GM18907 (cell line): Measurements from ENCODE around the gene HDLBP.

Experiments used
- ATAC-seq: cut with Tn5 transposase; IDR thresholded peaks from one replicate; pipeline ENCODE4 v1.9.1; 2021; ENCODE audit warnings: mild to moderate bottlenecking, moderate library complexity; ENCODE audit not compliant: unreplicated experiment

HDLBP gene

DNA sequence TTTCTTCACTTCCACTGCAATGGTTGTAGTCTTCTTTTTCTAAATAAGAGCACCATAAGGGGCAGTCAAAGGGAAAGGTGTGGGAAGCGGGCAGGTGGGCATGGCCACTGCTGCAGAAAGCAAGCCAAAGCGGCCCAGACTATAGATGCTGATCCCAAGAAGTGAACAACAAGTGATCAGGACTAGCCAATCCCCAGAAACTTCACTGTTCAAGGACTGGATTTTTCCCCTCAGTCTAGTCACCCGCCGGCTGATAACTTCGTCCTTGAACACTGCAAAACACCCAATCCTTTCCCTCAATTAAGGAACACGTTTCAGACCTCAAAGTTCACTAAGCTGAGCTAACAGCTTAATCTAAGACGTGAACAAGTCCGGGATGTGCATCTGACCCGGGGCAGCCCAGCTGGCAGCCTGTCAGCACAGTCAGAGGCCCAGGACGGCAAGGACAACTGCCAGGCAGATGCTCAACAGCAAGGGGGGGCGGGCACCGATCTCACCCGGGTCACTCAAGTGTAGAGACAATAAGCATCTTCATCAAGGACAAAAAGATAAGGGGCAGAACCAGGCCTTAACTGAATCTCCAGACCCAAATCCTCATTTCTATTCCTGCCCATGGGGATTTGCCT lies 59.8 kb downstream of the HDLBP start:
- ATAC-seq, result no peak

GRCh38 chr2:241254904-241255351 lies 60.5 kb downstream of the HDLBP start:
- no peak for ATAC-seq

DNA sequence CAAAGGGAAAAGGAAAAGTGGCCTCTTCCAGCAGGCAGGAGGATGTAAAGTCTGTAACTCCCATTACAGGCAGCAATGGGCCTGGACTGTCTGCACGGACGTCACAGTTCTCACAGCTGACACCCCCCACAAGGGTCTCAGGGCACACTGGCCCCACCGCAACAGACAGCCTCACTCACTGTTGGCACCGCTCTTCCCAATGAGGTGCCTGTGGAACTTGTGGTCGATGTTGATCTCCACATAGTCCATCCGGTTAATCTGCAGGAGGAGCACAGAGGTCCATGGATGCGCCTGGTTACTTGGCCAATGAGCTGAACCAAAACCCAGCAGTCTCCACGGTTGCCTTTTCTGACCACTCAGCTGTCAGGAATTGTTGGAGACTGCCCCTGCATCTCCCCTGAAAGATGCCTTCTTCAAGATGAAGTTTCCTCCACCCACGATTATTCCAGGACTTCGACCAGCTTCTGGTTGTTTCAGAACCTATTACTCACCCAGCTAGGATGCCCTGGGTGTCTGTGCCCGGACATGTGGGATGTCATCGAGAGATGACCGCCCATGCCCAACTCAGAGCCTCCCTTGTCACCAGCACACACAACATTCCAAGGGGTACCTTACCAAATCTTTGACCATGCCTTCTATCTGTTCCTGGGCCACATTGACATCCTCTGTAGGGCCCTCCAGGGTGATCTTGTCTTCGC lies 62.5 kb downstream of the HDLBP start:
- ATAC-seq, result no peak

DNA sequence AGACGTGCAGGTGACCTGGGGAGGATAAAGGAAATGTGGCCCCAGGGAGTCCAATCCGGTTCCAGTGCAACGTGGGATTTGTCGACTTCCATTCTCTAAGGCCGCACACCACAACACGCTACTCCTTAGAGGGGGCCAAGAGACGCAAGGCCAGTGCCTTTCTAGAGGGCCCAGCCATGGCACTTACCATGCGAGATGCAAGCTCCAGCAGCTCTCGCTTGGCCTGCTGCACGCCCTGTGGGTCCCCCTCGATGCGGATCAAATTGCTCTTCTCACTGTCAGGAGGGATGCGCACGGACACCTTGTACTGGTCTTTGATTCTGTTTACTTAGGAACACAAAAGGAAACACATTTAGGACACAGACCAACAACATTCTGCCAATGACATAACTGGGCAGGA lies 65.8 kb downstream of the HDLBP start:
- no peak for ATAC-seq

DNA sequence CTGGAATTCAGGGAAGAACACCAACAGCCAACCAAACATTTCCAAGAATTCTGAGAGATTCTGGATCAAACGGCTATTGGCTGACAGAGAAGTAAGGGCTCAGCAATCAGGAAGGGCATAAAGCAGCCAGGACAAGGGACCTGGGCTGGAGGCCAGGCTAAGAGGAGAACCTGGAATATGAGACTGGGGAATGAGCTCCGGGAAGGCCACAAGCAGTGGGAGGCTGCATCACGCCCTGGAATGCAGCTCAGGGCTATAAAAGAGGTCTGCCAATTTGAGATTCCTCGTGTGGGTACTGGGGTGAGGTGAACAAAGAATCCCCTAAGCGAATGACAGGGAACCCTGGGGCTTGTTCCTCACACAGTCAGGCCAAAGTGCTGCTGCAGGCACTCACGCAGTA lies 66.6 kb downstream of the HDLBP start:
- no peak for ATAC-seq

DNA sequence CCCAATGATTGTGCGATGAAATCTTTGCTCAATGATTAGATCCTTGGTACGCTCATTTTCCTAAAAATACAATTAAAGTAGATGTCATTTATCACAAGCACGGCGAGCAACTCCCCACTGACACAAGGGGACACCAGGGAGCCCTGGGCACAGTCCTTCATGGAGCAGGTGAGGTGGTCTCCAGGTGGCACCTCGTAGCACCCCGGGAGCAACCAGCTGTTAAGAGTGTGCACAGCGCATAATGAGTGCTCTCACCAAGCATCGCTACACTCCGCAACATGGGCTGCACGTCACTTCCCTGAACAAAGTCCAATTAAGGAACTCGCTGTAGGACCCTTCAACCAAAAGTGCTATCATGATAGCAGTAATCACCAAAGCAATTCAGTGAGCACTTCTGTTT lies 67.2 kb downstream of the HDLBP start:
- ATAC-seq, result no peak

- no peak for ATAC-seq
These were observed 71.1 kb downstream of the HDLBP start for GRCh38 chr2:241244368-241244767.

DNA sequence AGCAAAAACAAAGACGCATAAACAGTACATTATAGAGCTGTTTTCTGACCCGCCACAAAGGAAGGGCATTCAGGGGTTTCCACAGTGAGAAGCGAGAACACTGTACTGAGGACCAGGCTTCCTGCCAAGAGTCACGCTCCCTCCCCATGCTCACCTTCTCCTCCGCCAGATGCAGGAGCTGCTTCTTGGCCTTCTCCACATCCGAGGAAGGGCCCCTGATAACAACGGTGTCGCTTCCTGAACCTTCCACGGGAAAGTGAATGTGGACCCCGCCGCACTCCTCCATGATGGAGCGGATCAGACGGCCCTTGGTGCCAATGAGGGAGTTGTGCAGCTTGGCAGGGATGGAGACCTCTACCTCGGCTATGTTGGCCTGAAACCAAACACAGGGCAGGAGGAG lies 73.2 kb downstream of the HDLBP start:
- ATAC-seq, result no peak

DNA sequence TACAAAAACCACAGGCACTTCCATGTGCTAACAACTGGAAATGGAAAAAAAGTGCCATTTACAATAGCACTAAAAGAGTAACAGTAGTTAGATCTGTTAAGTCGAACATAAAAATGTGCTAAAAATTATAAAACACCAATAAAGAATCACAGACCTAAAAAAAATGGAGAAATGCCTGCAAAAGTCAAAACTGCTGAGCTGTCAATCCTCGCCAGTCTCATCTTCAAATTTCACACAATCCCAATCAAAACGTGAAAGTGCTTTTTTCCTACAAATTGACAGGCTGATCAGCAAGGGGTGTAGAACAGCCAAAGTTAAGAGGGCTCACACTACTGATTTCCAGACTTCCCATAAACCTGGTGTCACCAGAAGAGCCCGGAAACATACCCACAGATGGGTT lies 73.8 kb downstream of the HDLBP start:
- ATAC-seq, result no peak

- ATAC-seq, result no peak
These were observed 75.0 kb downstream of the HDLBP start for GRCh38 chr2:241240320-241241004.

- ATAC-seq, result no peak
These were observed 75.8 kb downstream of the HDLBP start for GRCh38 chr2:241239552-241240202.

DNA sequence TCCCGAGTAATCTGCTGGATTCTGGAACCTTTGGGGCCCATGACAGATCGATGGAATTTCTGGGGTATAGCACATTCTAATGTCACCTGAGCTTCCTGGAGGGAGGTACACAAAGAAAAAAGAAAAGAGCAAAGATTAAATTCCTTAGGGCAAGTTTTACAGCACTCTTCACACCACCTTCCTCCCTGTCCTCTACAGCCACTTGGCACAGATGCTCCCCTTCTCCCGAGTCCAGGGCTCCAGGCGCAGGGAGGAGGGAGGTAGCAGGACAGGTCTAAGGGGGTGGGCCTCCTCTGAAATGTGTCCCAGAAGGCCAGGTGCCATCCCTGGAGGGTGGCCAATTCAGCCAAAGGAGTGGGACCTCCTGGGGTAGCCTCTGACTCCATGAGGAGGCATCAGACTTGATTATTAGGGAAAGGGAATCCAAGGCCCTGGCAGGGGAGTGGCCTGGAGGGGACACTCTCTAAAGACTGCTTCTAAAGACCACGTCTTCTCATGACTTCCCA lies 76.7 kb downstream of the HDLBP start:
- no peak for ATAC-seq

DNA sequence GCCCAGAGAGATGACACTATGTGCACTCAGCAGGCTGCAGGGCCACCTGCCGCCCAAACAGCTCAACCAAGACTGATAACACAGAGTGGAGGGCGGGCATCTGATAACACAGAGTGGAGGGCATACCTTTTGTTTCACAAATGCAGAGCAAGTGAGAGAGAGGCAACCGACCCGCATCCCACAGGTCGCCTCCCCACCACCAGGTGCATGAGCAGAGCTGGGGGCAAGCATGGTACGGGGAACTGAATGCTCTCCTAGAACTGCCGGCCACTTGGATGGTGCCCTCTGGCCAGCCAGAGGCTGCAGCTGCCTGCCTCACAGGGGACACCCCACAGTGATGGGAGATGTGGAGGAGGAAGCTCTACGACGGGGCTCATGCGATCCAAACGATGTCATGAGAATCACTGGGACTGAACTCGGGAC lies 77.5 kb downstream of the HDLBP start:
- ATAC-seq, result no peak

DNA sequence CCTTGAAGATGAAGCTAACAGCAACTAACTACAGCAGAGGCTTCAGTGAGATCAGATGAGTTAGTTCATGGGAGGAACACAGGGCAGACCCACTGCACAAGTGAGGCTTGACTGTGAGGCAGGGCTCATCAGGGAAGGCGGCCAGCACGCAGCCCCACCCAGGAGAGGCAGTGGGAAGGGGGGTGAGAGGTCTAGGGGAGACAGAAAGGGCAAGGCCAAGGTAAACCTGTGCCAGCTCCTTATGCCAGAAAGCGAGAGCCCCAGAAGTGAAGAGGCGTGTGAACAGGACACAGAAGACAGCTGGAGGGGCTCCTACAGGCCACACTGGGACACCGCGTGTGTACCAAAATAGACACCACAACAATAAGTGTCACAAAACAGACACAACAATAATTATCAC lies 78.4 kb downstream of the HDLBP start:
- no peak for ATAC-seq

- ATAC-seq, result no peak
These were observed 79.4 kb downstream of the HDLBP start for GRCh38 chr2:241235859-241236593.

GRCh38 chr2:241234962-241235740 lies 80.3 kb downstream of the HDLBP start:
- ATAC-seq, result no peak

- ATAC-seq, result no peak
These were observed 81.2 kb downstream of the HDLBP start for GRCh38 chr2:241234066-241234790.

- ATAC-seq, result no peak
These were observed 82.5 kb downstream of the HDLBP start for GRCh38 chr2:241232736-241233575.
